Measurements from ENCODE around the gene ASIC4. TPM values are rescaled to one million over a fixed set of nuclear protein-coding genes. Genes with fewer than 3 reads are reported as not detected.

ASIC4 gene
- polyA plus RNA-seq, 3 donors: not detected

DNA sequence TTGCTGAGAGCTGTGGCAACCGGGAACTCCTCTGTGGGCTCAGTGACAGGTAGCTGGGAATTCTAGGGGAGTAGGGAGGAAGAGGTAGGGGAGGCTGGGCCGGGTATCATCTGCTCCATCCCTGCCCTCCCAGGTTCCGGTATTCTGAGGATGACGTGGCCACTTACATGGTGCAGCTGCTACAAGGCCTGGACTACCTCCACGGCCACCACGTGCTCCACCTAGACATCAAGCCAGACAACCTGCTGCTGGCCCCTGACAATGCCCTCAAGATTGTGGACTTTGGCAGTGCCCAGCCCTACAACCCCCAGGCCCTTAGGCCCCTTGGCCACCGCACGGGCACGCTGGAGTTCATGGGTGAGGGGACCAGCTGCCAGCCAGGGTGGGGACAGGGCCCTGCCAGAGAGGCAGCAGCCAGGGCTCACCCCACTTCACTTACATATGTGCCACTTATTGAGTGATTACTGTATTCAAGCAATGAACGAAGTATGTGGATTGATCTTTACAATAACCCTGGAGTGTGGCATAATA lies 23.6 kb upstream of the ASIC4 start:
- Histone ChIP-seq H3K9me3 (replicated peaks in 1 of 2; ENCODE audit: control insufficient read depth in 1 of 2, insufficient read depth in 1 of 2, low read length in 2 of 2) (peaks cover 0 to 6% of the 10 kb centered on the region in 2 donors), H3K27ac (ENCODE audit: low read depth in 1 of 2, low read length in 2 of 2) (no peak overlapping the region), H3K36me3 (replicated peaks in 1 of 2; ENCODE audit: control insufficient read depth in 1 of 2, insufficient read depth in 2 of 2, low read length in 2 of 2) (no peaks in the 10 kb centered on the region), H2AFZ (ENCODE audit: insufficient read depth, low read depth, low read length, poor library complexity, severe bottlenecking) (no peak overlapping the region), H3K4me1 (ENCODE audit: control insufficient read depth in 1 of 2, insufficient read depth in 2 of 2, low read length in 2 of 2) (peaks cover 0 to 3% of the 10 kb centered on the region in 2 donors), H3K4me2 (replicated peaks; ENCODE audit: extremely low read depth, low read length, poor library complexity, severe bottlenecking) (no peak overlapping the region), H3K9ac (ENCODE audit: insufficient read depth, low read length, poor library complexity, severe bottlenecking) (no peak overlapping the region), H3K4me3 (replicated peaks in 1 of 3; ENCODE audit: low read depth in 2 of 3, low read length in 3 of 3) (no peak overlapping the region), H3K79me2 (ENCODE audit: insufficient read depth, low read length) (no peaks in the 10 kb centered on the region), H4K20me1 (ENCODE audit: insufficient read depth, low read length) (no peaks in the 10 kb centered on the region), H3K27me3 (ENCODE audit: control insufficient read depth in 2 of 2, insufficient read depth in 2 of 2, low read length in 2 of 2) (peaks cover 23 to 47% of the 10 kb centered on the region in 2 donors)
- no peak for DNase-seq
- Mint-ChIP-seq H3K4me3 (no peak overlapping the region), H3K27ac (no peak overlapping the region), H3K9me3 (peaks cover 0 to 11% (median 0%) of the 10 kb centered on the region in 7 donors), H3K4me1 (peaks cover 4% of the 10 kb centered on the region), H3K27me3 (ENCODE audit: low read depth in 3 of 3) (peaks cover 48 to 77% (median 56%) of the 10 kb centered on the region in 3 donors), H3K36me3 (no peaks in the 10 kb centered on the region)
- 93% methylated on average over 5 of the region's 10 CpGs for WGBS (ENCODE audit: insufficient coverage)
- TF ChIP-seq, protein P1, sequence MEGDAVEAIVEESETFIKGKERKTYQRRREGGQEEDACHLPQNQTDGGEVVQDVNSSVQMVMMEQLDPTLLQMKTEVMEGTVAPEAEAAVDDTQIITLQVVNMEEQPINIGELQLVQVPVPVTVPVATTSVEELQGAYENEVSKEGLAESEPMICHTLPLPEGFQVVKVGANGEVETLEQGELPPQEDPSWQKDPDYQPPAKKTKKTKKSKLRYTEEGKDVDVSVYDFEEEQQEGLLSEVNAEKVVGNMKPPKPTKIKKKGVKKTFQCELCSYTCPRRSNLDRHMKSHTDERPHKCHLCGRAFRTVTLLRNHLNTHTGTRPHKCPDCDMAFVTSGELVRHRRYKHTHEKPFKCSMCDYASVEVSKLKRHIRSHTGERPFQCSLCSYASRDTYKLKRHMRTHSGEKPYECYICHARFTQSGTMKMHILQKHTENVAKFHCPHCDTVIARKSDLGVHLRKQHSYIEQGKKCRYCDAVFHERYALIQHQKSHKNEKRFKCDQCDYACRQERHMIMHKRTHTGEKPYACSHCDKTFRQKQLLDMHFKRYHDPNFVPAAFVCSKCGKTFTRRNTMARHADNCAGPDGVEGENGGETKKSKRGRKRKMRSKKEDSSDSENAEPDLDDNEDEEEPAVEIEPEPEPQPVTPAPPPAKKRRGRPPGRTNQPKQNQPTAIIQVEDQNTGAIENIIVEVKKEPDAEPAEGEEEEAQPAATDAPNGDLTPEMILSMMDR (IDR thresholded peaks at IDR 0.05): no peak
- intact Hi-C loops (cut with micrococcal nuclease): loop anchor here in 1 of 2 donors (5.0 to 10.0 kb wide), 2 partner anchors 37 to 326 kb away; partner anchors contain the start of gene NHEJ1

DNA sequence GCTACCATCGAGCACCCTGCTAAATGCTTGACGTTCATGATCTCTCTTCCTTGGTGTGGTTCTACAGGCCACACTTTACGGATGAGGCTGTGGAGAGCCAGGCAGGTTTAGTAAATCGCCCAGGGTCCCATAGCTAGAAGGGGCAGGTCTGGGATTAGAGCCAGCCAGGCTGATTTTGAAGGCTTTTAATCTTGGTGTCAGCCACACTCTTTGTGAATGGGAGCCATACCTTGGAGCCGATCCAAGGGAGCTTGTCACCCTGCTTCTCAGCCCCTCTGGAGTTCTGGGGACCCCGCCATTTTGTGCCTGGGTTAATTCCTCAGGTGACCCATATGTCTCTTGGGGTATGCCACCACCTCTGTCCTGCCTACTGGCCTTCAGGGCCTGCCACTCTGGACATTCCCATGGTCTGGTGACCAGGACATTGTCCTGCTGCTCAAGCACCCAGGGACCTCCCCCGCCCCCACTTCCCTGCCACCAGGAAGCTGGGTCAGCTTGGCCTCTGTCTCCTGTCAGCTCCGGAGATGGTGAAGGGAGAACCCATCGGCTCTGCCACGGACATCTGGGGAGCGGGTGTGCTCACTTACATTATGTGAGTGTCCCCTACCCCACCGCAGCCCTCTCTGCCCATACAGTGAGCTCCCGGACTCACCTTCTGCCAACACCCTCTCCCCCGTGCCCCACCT lies 22.9 kb upstream of the ASIC4 start:
- DNase-seq: no peak
- H3K27me3 Mint-ChIP-seq (ENCODE audit: low read depth in 3 of 3): peaks cover 47 to 77% (median 56%) of the 10 kb centered on the region in 3 donors
- H3K9me3 Mint-ChIP-seq: peaks cover 0 to 15% (median 0%) of the 10 kb centered on the region in 7 donors
- peaks cover 6% of the 10 kb centered on the region for H3K4me1 Mint-ChIP-seq
- Histone ChIP-seq H3K9ac (ENCODE audit: insufficient read depth, low read length, poor library complexity, severe bottlenecking) (no peak overlapping the region), H3K36me3 (replicated peaks in 1 of 2; ENCODE audit: control insufficient read depth in 1 of 2, insufficient read depth in 2 of 2, low read length in 2 of 2) (no peaks in the 10 kb centered on the region), H3K9me3 (replicated peaks in 1 of 2; ENCODE audit: control insufficient read depth in 1 of 2, insufficient read depth in 1 of 2, low read length in 2 of 2) (peaks cover 0 to 8% of the 10 kb centered on the region in 2 donors), H3K27ac (ENCODE audit: low read depth in 1 of 2, low read length in 2 of 2) (no peak overlapping the region), H3K79me2 (ENCODE audit: insufficient read depth, low read length) (no peaks in the 10 kb centered on the region), H4K20me1 (ENCODE audit: insufficient read depth, low read length) (no peaks in the 10 kb centered on the region), H3K4me3 (replicated peaks in 1 of 3; ENCODE audit: low read depth in 2 of 3, low read length in 3 of 3) (no peak overlapping the region), H2AFZ (ENCODE audit: insufficient read depth, low read depth, low read length, poor library complexity, severe bottlenecking) (no peak overlapping the region), H3K27me3 (ENCODE audit: control insufficient read depth in 2 of 2, insufficient read depth in 2 of 2, low read length in 2 of 2) (peaks cover 24 to 47% of the 10 kb centered on the region in 2 donors), H3K4me2 (replicated peaks; ENCODE audit: extremely low read depth, low read length, poor library complexity, severe bottlenecking) (no peak overlapping the region), H3K4me1 (ENCODE audit: control insufficient read depth in 1 of 2, insufficient read depth in 2 of 2, low read length in 2 of 2) (peaks cover under 1 to 8% of the 10 kb centered on the region in 2 donors)
- 90% methylated on average over 7 of the region's 14 CpGs for WGBS (ENCODE audit: insufficient coverage)
- H3K4me3 Mint-ChIP-seq: no peak overlapping the region
- H3K27ac Mint-ChIP-seq: no peak overlapping the region
- TF ChIP-seq, protein P1 (IDR thresholded peaks at IDR 0.05): no peak
- peaks cover 0 to 3% of the 10 kb centered on the region in 2 donors for H3K36me3 Mint-ChIP-seq
- intact Hi-C loops (cut with micrococcal nuclease): loop anchor here in 1 of 2 donors (5.0 to 10.0 kb wide), 2 partner anchors 36 to 327 kb away; partner anchors contain the start of gene NHEJ1
